ENCODE data around the gene CCDC146.

Gene CCDC146

GRCh38 chr7:77258593-77258992 is 136.2 kb downstream of the CCDC146 start:
- Histone ChIP-seq H3K36me3 (replicated peaks; ENCODE audit: low read depth, low read length) (no peaks in the 10 kb centered on the region), H4K20me1 (ENCODE audit: insufficient read depth, low read length) (no peaks in the 10 kb centered on the region), H2AFZ (ENCODE audit: low read depth, low read length) (no peak overlapping the region), H3K4me3 (ENCODE audit: low read length) (no peak overlapping the region), H3K79me2 (ENCODE audit: low read length) (no peaks in the 10 kb centered on the region), H3K27ac (ENCODE audit: low read length) (no peak overlapping the region), H3K27me3 (ENCODE audit: low read depth, low read length) (no peaks in the 10 kb centered on the region), H3K9me3 (ENCODE audit: insufficient read depth, low read length) (no peaks in the 10 kb centered on the region), H3K4me2 (ENCODE audit: low read length) (no peak overlapping the region), H3K4me1 (ENCODE audit: low read length) (no peaks in the 10 kb centered on the region), H3K9ac (ENCODE audit: low read length) (no peak overlapping the region)
- TF ChIP-seq CTCF (IDR thresholded peaks at IDR 0.05; ENCODE audit: low read depth, low read length) (no peak), EZH2phosphoT487 (IDR thresholded peaks at IDR 0.05; ENCODE audit: low read depth) (no peak)

GRCh38 chr7:77262316-77262715 is 139.9 kb downstream of the CCDC146 start:
- no peak overlapping the region for H3K4me2 ChIP-seq (ENCODE audit: low read length)
- H3K9ac ChIP-seq (ENCODE audit: low read length), result no peak overlapping the region
- H4K20me1 ChIP-seq (ENCODE audit: insufficient read depth, low read length), result no peaks in the 10 kb centered on the region
- no peaks in the 10 kb centered on the region for H3K27me3 ChIP-seq (ENCODE audit: low read depth, low read length)
- no peak overlapping the region for H3K27ac ChIP-seq (ENCODE audit: low read length)
- no peaks in the 10 kb centered on the region for H3K36me3 ChIP-seq (replicated peaks; ENCODE audit: low read depth, low read length)
- no peak overlapping the region for H2AFZ ChIP-seq (ENCODE audit: low read depth, low read length)
- peaks cover 27% of the 10 kb centered on the region for H3K4me1 ChIP-seq (ENCODE audit: low read length)
- no peak overlapping the region for H3K4me3 ChIP-seq (ENCODE audit: low read length)
- H3K9me3 ChIP-seq (ENCODE audit: insufficient read depth, low read length), result no peaks in the 10 kb centered on the region
- TF ChIP-seq CTCF (IDR thresholded peaks at IDR 0.05; ENCODE audit: low read depth, low read length) (no peak), EZH2phosphoT487 (IDR thresholded peaks at IDR 0.05; ENCODE audit: low read depth) (no peak)
- H3K79me2 ChIP-seq (ENCODE audit: low read length), result no peaks in the 10 kb centered on the region

GRCh38 chr7:77265666-77266065 is 143.3 kb downstream of the CCDC146 start:
- H3K4me3 ChIP-seq (ENCODE audit: low read length), result peak overlapping the region; percentile 42
- peaks cover 11% of the 10 kb centered on the region for H3K36me3 ChIP-seq (replicated peaks; ENCODE audit: low read depth, low read length)
- no peaks in the 10 kb centered on the region for H4K20me1 ChIP-seq (ENCODE audit: insufficient read depth, low read length)
- H3K79me2 ChIP-seq (ENCODE audit: low read length), result no peaks in the 10 kb centered on the region
- peak overlapping the region; percentile 40; the same call in 1 of the 2 replicates for H3K9ac ChIP-seq (ENCODE audit: low read length)
- H3K9me3 ChIP-seq (ENCODE audit: insufficient read depth, low read length), result peaks cover 6% of the 10 kb centered on the region; the same call in 1 of the 2 replicates
- no peaks in the 10 kb centered on the region for H3K27me3 ChIP-seq (ENCODE audit: low read depth, low read length)
- peak overlapping the region; percentile 90 for H3K27ac ChIP-seq (ENCODE audit: low read length)
- TF ChIP-seq EZH2phosphoT487 (IDR thresholded peaks at IDR 0.05; ENCODE audit: low read depth) (no peak), CTCF (IDR thresholded peaks at IDR 0.05; ENCODE audit: low read depth, low read length) (no peak)
- H2AFZ ChIP-seq (ENCODE audit: low read depth, low read length), result peak overlapping the region; percentile 13; the same call in 1 of the 2 replicates
- H3K4me2 ChIP-seq (ENCODE audit: low read length), result peak overlapping the region; percentile 80
- H3K4me1 ChIP-seq (ENCODE audit: low read length), result peaks cover 60% of the 10 kb centered on the region

- peak overlapping the region; percentile 42 for H3K4me3 ChIP-seq (ENCODE audit: low read length)
- no peaks in the 10 kb centered on the region for H3K27me3 ChIP-seq (ENCODE audit: low read depth, low read length)
- H3K79me2 ChIP-seq (ENCODE audit: low read length), result no peaks in the 10 kb centered on the region
- peaks cover 6% of the 10 kb centered on the region; the same call in 1 of the 2 replicates for H3K9me3 ChIP-seq (ENCODE audit: insufficient read depth, low read length)
- peak overlapping the region; percentile 90 for H3K27ac ChIP-seq (ENCODE audit: low read length)
- TF ChIP-seq CTCF (IDR thresholded peaks at IDR 0.05; ENCODE audit: low read depth, low read length) (no peak), EZH2phosphoT487 (IDR thresholded peaks at IDR 0.05; ENCODE audit: low read depth) (no peak)
- no peak overlapping the region for H2AFZ ChIP-seq (ENCODE audit: low read depth, low read length)
- peak overlapping the region; percentile 80 for H3K4me2 ChIP-seq (ENCODE audit: low read length)
- peaks cover 61% of the 10 kb centered on the region for H3K4me1 ChIP-seq (ENCODE audit: low read length)
- H3K36me3 ChIP-seq (replicated peaks; ENCODE audit: low read depth, low read length), result peaks cover 11% of the 10 kb centered on the region
- no peaks in the 10 kb centered on the region for H4K20me1 ChIP-seq (ENCODE audit: insufficient read depth, low read length)
- H3K9ac ChIP-seq (ENCODE audit: low read length), result peak overlapping the region; percentile 48
Observed at GRCh38 chr7:77266291-77266794, 143.9 kb downstream of the CCDC146 start.

Measured in OCI-LY3 (cell line).